Endodermal cell (in vitro differentiated cells): ENCODE data around the gene SMIM31. TPM values are rescaled to one million over a fixed set of nuclear protein-coding genes. Genes with fewer than 3 reads are reported as not detected.

Experiments used
- DNase-seq: peaks from one replicate; pipeline ENCODE4 v3.0.0-alpha.2; 2017
- H3K27ac ChIP-seq: 2 replicates; pipeline ENCODE4 v1.5.1; 2013; ENCODE audit warnings: mild to moderate bottlenecking, low read depth, low read length, moderate library complexity
- H3K27me3 ChIP-seq: 2 replicates; pipeline ENCODE4 v1.6.1; 2013; ENCODE audit warnings: mild to moderate bottlenecking, low read length, moderate library complexity; ENCODE audit not compliant: insufficient read depth, control insufficient read depth, poor library complexity, severe bottlenecking
- H3K36me3 ChIP-seq: 2 replicates; pipeline ENCODE4 v1.7.0; 2013; ENCODE audit warnings: mild to moderate bottlenecking, low read length, moderate library complexity; ENCODE audit not compliant: control insufficient read depth, insufficient read depth
- H3K4me1 ChIP-seq: one replicate; pipeline ENCODE4 v1.7.0; 2013; ENCODE audit warnings: low read length; ENCODE audit not compliant: control insufficient read depth, insufficient read depth
- H3K4me3 ChIP-seq: 2 replicates; pipeline ENCODE4 v1.5.1; 2013; ENCODE audit warnings: mild to moderate bottlenecking, low read length, moderate library complexity
- H3K9ac ChIP-seq: 2 replicates; pipeline ENCODE4 v1.6.1; 2013; ENCODE audit warnings: mild to moderate bottlenecking, low read length, moderate library complexity; ENCODE audit not compliant: poor library complexity, severe bottlenecking; ENCODE audit errors: extremely low read depth
- H3K9me3 ChIP-seq: 2 replicates; pipeline ENCODE4 v1.6.1; 2013; ENCODE audit warnings: mild to moderate bottlenecking, low read length, moderate library complexity; ENCODE audit not compliant: control insufficient read depth
- H3K27ac Mint-ChIP-seq: 2 replicates; pipeline ENCODE4 v1.8.0; 2020; ENCODE audit warnings: mixed read lengths
- H3K27me3 Mint-ChIP-seq: 2 replicates; pipeline ENCODE4 v1.8.0; 2021; ENCODE audit warnings: mild to moderate bottlenecking, mixed read lengths; ENCODE audit not compliant: insufficient read depth
- H3K36me3 Mint-ChIP-seq: 2 replicates; pipeline ENCODE4 v1.8.0; 2020; ENCODE audit warnings: low read depth, mixed read lengths
- H3K4me1 Mint-ChIP-seq: 2 replicates; pipeline ENCODE4 v1.8.0; 2020; ENCODE audit warnings: mixed read lengths
- H3K4me3 Mint-ChIP-seq: 2 replicates; pipeline ENCODE4 v1.8.0; 2020; ENCODE audit warnings: mild to moderate bottlenecking, moderate library complexity, mixed read lengths
- H3K9me3 Mint-ChIP-seq: 2 replicates; pipeline ENCODE4 v1.8.0; 2020; ENCODE audit warnings: mild to moderate bottlenecking, mixed read lengths
- CTCF ChIP-seq: fragments of 200-600 bp; sonication (generic); conservative IDR thresholded peaks from 2 replicates; pipeline ENCODE4 v1.5.0; 2021; ENCODE audit warnings: antibody characterized with exemption, mild to moderate bottlenecking
- WGBS, 2 experiments: methylation state at CpG; one replicate each; pipeline versions ENCODE4 v1.1.5 to v1.1.7; 2013; ENCODE audit warnings: missing lambda C conversion rate in 2 of 2, mixed read lengths in 1 of 2; ENCODE audit not compliant: insufficient coverage in 1 of 2, insufficient read length in 1 of 2; 5-methylcytosine and 5-hydroxymethylcytosine counted together
- total RNA-seq, 2 donors: library from RNA; stranded (reverse); fragmentation: NEBNext Ultra II Directional in 1 of 2; extraction: Animal tissue kit (Norgen Biotek cat#: 25700) in 1 of 2; gene quantifications; 2 replicates in 1 of 2; 3 replicates in 1 of 2; pipeline ENCODE4 v1.2.1, GENCODE V29; 2021

The SMIM31 gene
- total RNA-seq, 2 donors from 2014 or later, result not detected

- Mint-ChIP-seq H3K4me1 (no peaks in the 10 kb centered on the region), H3K27ac (no peak overlapping the region), H3K4me3 (no peak overlapping the region), H3K9me3 (no peaks in the 10 kb centered on the region), H3K36me3 (no peaks in the 10 kb centered on the region), H3K27me3 (peaks cover 2% of the 10 kb centered on the region)
- H3K9ac ChIP-seq, result no peak overlapping the region
- WGBS, 2 experiments, result 97% methylated on average over 2 of the region's 2 CpGs; no CpG with 5 or more reads in 1 of the 2 experiments
- no peak for DNase-seq
- no peaks in the 10 kb centered on the region for H3K27me3 ChIP-seq
- H3K9me3 ChIP-seq, result no peaks in the 10 kb centered on the region
- no peaks in the 10 kb centered on the region for H3K4me1 ChIP-seq
- H3K27ac ChIP-seq, result no peak overlapping the region
- no peak for TF ChIP-seq CTCF
- no peaks in the 10 kb centered on the region for H3K36me3 ChIP-seq
- H3K4me3 ChIP-seq, result no peak overlapping the region
Measured at GRCh38 chr4:164718827-164719226, 35.1 kb upstream of the SMIM31 start.

GRCh38 chr4:164725066-164725465 lies 28.9 kb upstream of the SMIM31 start:
- Mint-ChIP-seq H3K4me3 (no peak overlapping the region), H3K27me3 (peaks cover 2% of the 10 kb centered on the region), H3K4me1 (no peaks in the 10 kb centered on the region), H3K9me3 (no peaks in the 10 kb centered on the region), H3K36me3 (no peaks in the 10 kb centered on the region), H3K27ac (no peak overlapping the region)
- Histone ChIP-seq H3K27me3 (no peaks in the 10 kb centered on the region), H3K36me3 (no peaks in the 10 kb centered on the region), H3K4me3 (no peak overlapping the region), H3K4me1 (no peaks in the 10 kb centered on the region), H3K9me3 (no peaks in the 10 kb centered on the region), H3K27ac (no peak overlapping the region), H3K9ac (no peak overlapping the region)
- DNase-seq, result no peak
- TF ChIP-seq CTCF, result no peak
- 83 to 91% methylated on average over 1 to 4 of the region's 4 CpGs for whole genome bisulfite sequencing, 2 experiments

- Histone ChIP-seq H3K36me3 (no peaks in the 10 kb centered on the region), H3K27ac (no peak overlapping the region), H3K27me3 (no peaks in the 10 kb centered on the region), H3K4me3 (no peak overlapping the region), H3K9me3 (no peaks in the 10 kb centered on the region), H3K9ac (no peak overlapping the region), H3K4me1 (no peaks in the 10 kb centered on the region)
- no peak for TF ChIP-seq CTCF
- Mint-ChIP-seq H3K36me3 (no peaks in the 10 kb centered on the region), H3K27me3 (no peaks in the 10 kb centered on the region), H3K27ac (no peak overlapping the region), H3K4me1 (peaks cover 6% of the 10 kb centered on the region), H3K9me3 (no peaks in the 10 kb centered on the region), H3K4me3 (no peak overlapping the region)
- WGBS, 2 experiments, result 90 to 95% methylated on average over 3 to 4 of the region's 4 CpGs
- DNase-seq, result no peak
Measured at GRCh38 chr4:164730705-164731393, 23.1 kb upstream of the SMIM31 start.
